Mammary epithelial cell (primary cell): ENCODE results near the gene STS.

ENCODE experiments used
- CTCF ChIP-seq, 2 donors: IDR thresholded peaks in 1 of 2; conservative IDR thresholded peaks in 1 of 2; 2 replicates each; pipeline ENCODE4 v1.5.1; 2011 to 2012; ENCODE audit warnings: inconsistent platforms in 2 of 2, low read length in 2 of 2, mild to moderate bottlenecking in 2 of 2, control low read depth in 1 of 2, low read depth in 1 of 2; ENCODE audit not compliant: insufficient read depth in 1 of 2; ENCODE audit errors: extremely low read depth in 1 of 2
- EZH2 ChIP-seq: IDR thresholded peaks from 2 replicates; pipeline ENCODE4 v1.6.1; 2012; ENCODE audit warnings: low read length, inconsistent platforms, borderline replicate concordance

GRCh38 chrX:7109049-7109531 lies 38.4 kb upstream of the STS start:
- TF ChIP-seq CTCF (conservative IDR thresholded peaks at IDR 0.05 in 1 of 2, IDR thresholded peaks at IDR 0.05 in 1 of 2; ENCODE audit: extremely low read depth in 1 of 2, insufficient read depth in 1 of 2, low read depth in 1 of 2, low read length in 2 of 2) (no peak), EZH2 (no peak)
